Gastrocnemius medialis (tissue), 4 donors: ENCODE measurements around the gene HGD. TPM values are rescaled to one million over a fixed set of nuclear protein-coding genes. Genes with fewer than 3 reads are reported as not detected.

ENCODE experiments used
- ATAC-seq, 2 donors: fragments of 150-250 bp; one replicate each; pipeline ENCODE4 v1.9.1; 2016
- DNase-seq, 2 donors: peaks; one replicate each; pipeline ENCODE4 v3.0.0-alpha.2; 2019
- H3K27ac ChIP-seq, 4 donors: fragments of 200-600 bp; sonication (generic); 1 replicate in 1 of 4; 2 replicates in 3 of 4; pipeline ENCODE4 v1.5.1; 2016 to 2018; ENCODE audit warnings: mild to moderate bottlenecking in 2 of 4, moderate library complexity in 1 of 4
- H3K27me3 ChIP-seq, 3 donors: fragments of 200-600 bp; sonication (generic) in 2 of 3; 1 replicate in 1 of 3; 2 replicates in 2 of 3; pipeline versions ENCODE4 v1.5.1 to v1.6.0; 2016 to 2019; ENCODE audit warnings: mild to moderate bottlenecking in 1 of 3, moderate library complexity in 1 of 3
- H3K36me3 ChIP-seq, 2 donors: fragments of 200-600 bp; sonication (generic) in 1 of 2; one replicate each; pipeline ENCODE4 v1.5.1; 2017 to 2018
- H3K4me1 ChIP-seq, 2 donors: fragments of 200-600 bp; sonication (generic) in 1 of 2; one replicate each; pipeline ENCODE4 v1.5.1; 2016 to 2017; ENCODE audit warnings: mild to moderate bottlenecking in 2 of 2
- H3K4me3 ChIP-seq, 4 donors: fragments of 200-600 bp; sonication (generic) in 3 of 4; 1 replicate in 1 of 4; 2 replicates in 3 of 4; pipeline ENCODE4 v1.5.1; 2016 to 2019; ENCODE audit warnings: mild to moderate bottlenecking in 2 of 4
- H3K9me3 ChIP-seq, 3 donors: fragments of 200-600 bp; sonication (generic) in 2 of 3; 1 replicate in 1 of 3; 2 replicates in 2 of 3; pipeline ENCODE4 v1.5.1; 2016 to 2019
- POLR2A ChIP-seq, 2 donors: fragments of 450-650 bp; IDR thresholded peaks; one replicate each; pipeline ENCODE4 v1.6.1; 2017; ENCODE audit warnings: antibody characterized with exemption in 2 of 2, mild to moderate bottlenecking in 2 of 2, moderate library complexity in 2 of 2
- in situ Hi-C, 4 donors: fragments of 200-750 bp; cut with MboI; loops; one replicate each; pipeline versions ENCODE4 v1.15.0 to v1.8.0; 2017; ENCODE audit warnings: low sequenced_read_pairs in 4 of 4
- intact Hi-C: fragments of 100-400 bp; cut with DNase I; formaldehyde crosslinking; loops from one replicate; pipeline ENCODE4 v1.15.1; 2023; ENCODE audit warnings: low total_unique reads
- total RNA-seq, 4 donors: library from RNA; depleted of rRNA; stranded (reverse); fragments of >200 nt; gene quantifications; one replicate each; pipeline versions ENCODE4 v1.1.0 to v1.2.3, GENCODE V29; 2016
- TF ChIP-seq, protein P1 (sequence below), 5 experiments: fragments of 450-650 bp in 3 of 5; fragments of 200-600 bp in 2 of 5; sonication (generic) in 2 of 5; IDR thresholded peaks in 4 of 5; conservative IDR thresholded peaks in 1 of 5; 1 replicate in 4 of 5; 2 replicates in 1 of 5; pipeline ENCODE4 v1.5.1; 2016 to 2019; ENCODE audit warnings: antibody characterized with exemption in 5 of 5, mild to moderate bottlenecking in 3 of 5, moderate library complexity in 3 of 5

HGD gene
- total RNA-seq, 4 donors from 2014 or later = 0.68 to 4.1 (median 1.3) TPM; not detected in 1

DNA sequence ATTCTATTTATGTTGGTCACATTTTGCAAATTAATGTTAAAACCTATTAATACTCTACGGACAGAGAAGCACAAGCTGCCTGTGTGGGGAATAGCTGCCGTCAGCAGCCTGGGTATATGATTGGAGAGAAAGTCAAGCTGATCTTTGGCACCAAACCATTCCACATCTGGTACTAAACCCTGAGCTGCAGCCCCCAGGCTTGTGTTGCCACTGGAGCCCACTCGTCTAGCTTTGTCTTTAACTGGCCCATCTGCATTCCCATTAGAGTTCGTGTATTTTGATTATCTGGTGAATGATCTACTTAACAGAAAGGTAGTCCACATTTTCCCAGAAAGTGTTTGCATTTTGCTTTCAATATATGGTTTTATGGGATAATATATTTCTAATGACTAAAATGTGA is 80.5 kb downstream of the HGD start:
- in situ Hi-C loops = no loop called here
- H3K4me3 ChIP-seq = no peak overlapping the region
- H3K27me3 ChIP-seq = no peaks in the 10 kb centered on the region
- intact Hi-C loops = no loop called here
- TF ChIP-seq POLR2A (IDR thresholded peaks at IDR 0.05) = no peak
- TF ChIP-seq, protein P1, sequence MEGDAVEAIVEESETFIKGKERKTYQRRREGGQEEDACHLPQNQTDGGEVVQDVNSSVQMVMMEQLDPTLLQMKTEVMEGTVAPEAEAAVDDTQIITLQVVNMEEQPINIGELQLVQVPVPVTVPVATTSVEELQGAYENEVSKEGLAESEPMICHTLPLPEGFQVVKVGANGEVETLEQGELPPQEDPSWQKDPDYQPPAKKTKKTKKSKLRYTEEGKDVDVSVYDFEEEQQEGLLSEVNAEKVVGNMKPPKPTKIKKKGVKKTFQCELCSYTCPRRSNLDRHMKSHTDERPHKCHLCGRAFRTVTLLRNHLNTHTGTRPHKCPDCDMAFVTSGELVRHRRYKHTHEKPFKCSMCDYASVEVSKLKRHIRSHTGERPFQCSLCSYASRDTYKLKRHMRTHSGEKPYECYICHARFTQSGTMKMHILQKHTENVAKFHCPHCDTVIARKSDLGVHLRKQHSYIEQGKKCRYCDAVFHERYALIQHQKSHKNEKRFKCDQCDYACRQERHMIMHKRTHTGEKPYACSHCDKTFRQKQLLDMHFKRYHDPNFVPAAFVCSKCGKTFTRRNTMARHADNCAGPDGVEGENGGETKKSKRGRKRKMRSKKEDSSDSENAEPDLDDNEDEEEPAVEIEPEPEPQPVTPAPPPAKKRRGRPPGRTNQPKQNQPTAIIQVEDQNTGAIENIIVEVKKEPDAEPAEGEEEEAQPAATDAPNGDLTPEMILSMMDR (IDR thresholded peaks at IDR 0.05 in 4 of 5, conservative IDR thresholded peaks at IDR 0.05 in 1 of 5) = no peak
- no peak for DNase-seq
- H3K4me1 ChIP-seq = peaks cover 36 to 40% of the 10 kb centered on the region in 2 donors
- peaks cover 0 to 37% of the 10 kb centered on the region in 2 donors for H3K36me3 ChIP-seq
- H3K27ac ChIP-seq = peak overlapping the region in 1 of 4 donors; percentile 93
- no peaks in the 10 kb centered on the region for H3K9me3 ChIP-seq
- no peak for ATAC-seq

DNA sequence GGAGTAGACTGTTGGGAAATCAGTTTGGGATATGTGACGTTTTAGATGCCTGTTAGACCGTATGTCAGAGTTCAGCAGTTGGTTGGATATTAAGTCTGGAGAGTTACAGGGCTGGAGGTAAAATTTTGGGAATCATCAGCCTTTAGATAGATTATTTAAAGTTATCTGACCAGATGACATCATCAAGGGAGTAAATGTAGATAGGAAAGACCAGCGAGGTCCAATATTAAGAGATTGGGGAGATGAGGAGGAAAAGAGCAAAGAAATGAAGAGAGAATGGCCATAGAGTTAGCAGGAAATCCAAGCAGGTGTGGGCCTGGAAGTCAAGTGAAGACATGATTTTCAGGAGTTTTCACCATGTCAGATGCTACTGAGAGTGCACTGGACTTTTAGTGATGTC is 82.8 kb downstream of the HGD start:
- intact Hi-C loops = loop anchor here (5.0 kb wide), 1 partner anchor 143 kb away; the partner anchor contains the start of genes GTF2E1 and RABL3

DNA sequence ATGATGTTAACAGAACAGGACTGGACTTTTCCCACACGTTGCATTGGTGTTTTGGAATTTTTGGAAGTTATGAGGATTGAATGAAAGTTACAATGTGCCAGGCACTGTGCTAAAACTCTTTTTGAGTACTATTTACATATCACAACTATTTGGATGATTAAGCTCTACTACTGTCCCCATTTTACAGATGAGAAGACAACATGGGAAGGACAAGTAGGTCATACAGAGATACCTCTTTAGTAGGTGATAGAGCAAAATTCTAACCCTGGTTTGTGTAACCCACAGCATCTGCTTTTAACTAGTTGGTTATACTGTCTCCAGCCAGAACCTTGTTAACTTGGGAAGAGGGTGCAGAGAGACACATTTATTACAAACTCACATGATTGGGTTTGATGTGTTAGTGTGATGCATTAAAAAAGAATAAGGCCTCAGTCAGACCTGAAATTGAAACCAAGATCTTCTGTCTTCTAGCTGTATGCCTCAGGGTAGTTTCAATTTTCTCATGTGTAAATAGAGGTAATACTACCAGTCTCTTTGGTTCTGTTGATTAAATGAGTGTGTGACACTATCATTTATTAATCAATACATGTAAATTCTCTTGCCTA is 84.5 kb downstream of the HGD start:
- Histone ChIP-seq H3K9me3 (no peaks in the 10 kb centered on the region), H3K36me3 (peaks cover 0 to 28% of the 10 kb centered on the region in 2 donors), H3K4me3 (peak overlapping the region; percentile 86 to 99 (median 88)), H3K4me1 (peaks cover 36 to 45% of the 10 kb centered on the region in 2 donors), H3K27ac (peak overlapping the region; percentile 90 to 96 (median 93)), H3K27me3 (no peaks in the 10 kb centered on the region)
- ATAC-seq (no peak), DNase-seq (no peak)
- in situ Hi-C loops = loop anchor here in 3 of 4 donors (5.0 to 10.0 kb wide), 2 partner anchors 145 to 147 kb away; partner anchors contain the start of genes GTF2E1 (in 3 of the 3) and RABL3 (in 3 of the 3)
- intact Hi-C loops = loop anchor here (5.0 kb wide), 1 partner anchor 145 kb away; the partner anchor contains the start of genes GTF2E1 and RABL3
- TF ChIP-seq, protein P1 (IDR thresholded peaks at IDR 0.05 in 4 of 5, conservative IDR thresholded peaks at IDR 0.05 in 1 of 5) = no peak
- TF ChIP-seq POLR2A (IDR thresholded peaks at IDR 0.05) = no peak

More for the DNA sequence above, 82.8 kb downstream of the HGD start:
- TF ChIP-seq POLR2A (IDR thresholded peaks at IDR 0.05) = no peak
- TF ChIP-seq, protein P1 (IDR thresholded peaks at IDR 0.05 in 4 of 5, conservative IDR thresholded peaks at IDR 0.05 in 1 of 5) = no peak
- ATAC-seq (no peak), DNase-seq (no peak)
- in situ Hi-C loops = loop anchor here in 3 of 4 donors (5.0 to 10.0 kb wide), 2 partner anchors 143 to 146 kb away; partner anchors contain the start of genes GTF2E1 (in 3 of the 3) and RABL3 (in 3 of the 3)
- Histone ChIP-seq H3K36me3 (peaks cover 0 to 37% of the 10 kb centered on the region in 2 donors), H3K27me3 (no peaks in the 10 kb centered on the region), H3K4me1 (peaks cover 36 to 45% of the 10 kb centered on the region in 2 donors), H3K4me3 (peak overlapping the region in 1 of 4 donors; percentile 19), H3K27ac (peak overlapping the region in 3 of 4 donors; percentile 17 to 93 (median 34)), H3K9me3 (no peaks in the 10 kb centered on the region)

DNA sequence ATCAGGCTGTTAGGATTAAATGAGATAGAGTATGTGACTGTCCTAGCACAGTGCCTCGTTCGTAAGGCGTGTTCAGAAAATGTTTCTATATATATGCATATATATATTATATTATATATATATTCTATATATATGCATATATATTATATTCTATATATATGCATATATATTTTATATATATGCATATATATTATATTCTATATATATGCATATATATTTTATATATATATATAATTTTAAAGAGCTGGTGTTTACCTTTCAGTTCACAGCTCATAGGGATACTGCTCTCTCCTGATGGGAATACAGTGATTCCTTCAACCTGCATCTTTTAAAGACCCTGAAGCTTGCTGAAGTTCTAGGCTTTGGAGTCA is 85.2 kb downstream of the HGD start:
- no peaks in the 10 kb centered on the region for H3K9me3 ChIP-seq
- ATAC-seq (no peak), DNase-seq (no peak)
- TF ChIP-seq, protein P1 (IDR thresholded peaks at IDR 0.05 in 4 of 5, conservative IDR thresholded peaks at IDR 0.05 in 1 of 5) = no peak
- no peak for TF ChIP-seq POLR2A (IDR thresholded peaks at IDR 0.05)
- peak overlapping the region; percentile 90 to 96 (median 93) for H3K27ac ChIP-seq
- intact Hi-C loops (loop anchor here (1.0 to 5.0 kb wide), 2 partner anchors 38 to 145 kb away; partner anchors contain the start of genes GTF2E1 and RABL3), in situ Hi-C loops (loop anchor here in 3 of 4 donors (5.0 to 10.0 kb wide), 2 partner anchors 145 to 148 kb away; partner anchors contain the start of genes GTF2E1 (in 3 of the 3) and RABL3 (in 3 of the 3))
- H3K4me1 ChIP-seq = peaks cover 36 to 45% of the 10 kb centered on the region in 2 donors
- no peaks in the 10 kb centered on the region for H3K27me3 ChIP-seq
- peak overlapping the region; percentile 86 to 99 (median 88) for H3K4me3 ChIP-seq
- peaks cover 0 to 21% of the 10 kb centered on the region in 2 donors for H3K36me3 ChIP-seq
